D341Med (cell line): Measurements from ENCODE around the gene PAX7.

Source experiments
- DNase-seq: peaks from one replicate; pipeline ENCODE4 v3.0.0; 2012; ENCODE audit warnings: low spot score

The PAX7 gene

GRCh38 chr1:18641005-18641941 is 10.6 kb downstream of the PAX7 start:
- no peak for DNase-seq

- DNase-seq: no peak
These were observed 11.8 kb downstream of the PAX7 start for GRCh38 chr1:18642278-18643095.

GRCh38 chr1:18643154-18644012 is 12.7 kb downstream of the PAX7 start:
- DNase-seq: no peak

- no peak for DNase-seq
These were observed 13.4 kb downstream of the PAX7 start for GRCh38 chr1:18644013-18644399.

DNA sequence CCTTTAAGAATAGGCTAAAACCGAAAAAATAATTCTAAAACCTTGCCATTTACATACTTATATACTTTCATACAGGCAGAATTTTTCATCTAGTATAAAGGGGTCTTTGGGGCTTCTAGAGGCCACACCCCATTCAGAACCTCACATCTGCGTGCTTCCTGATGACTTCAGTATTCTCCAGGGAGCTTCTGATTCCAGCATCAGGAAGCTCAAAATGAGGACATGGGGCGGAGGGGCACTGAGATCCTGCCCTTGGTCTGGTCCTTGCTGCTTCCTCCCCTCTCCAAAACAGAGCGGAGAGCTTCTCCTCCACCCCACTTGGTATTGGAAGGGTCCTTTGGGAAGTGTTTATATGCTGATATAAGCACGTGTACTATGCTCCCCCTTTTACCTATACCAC is 13.8 kb downstream of the PAX7 start:
- DNase-seq: no peak

GRCh38 chr1:18644973-18645746 is 14.5 kb downstream of the PAX7 start:
- DNase-seq: no peak

DNA sequence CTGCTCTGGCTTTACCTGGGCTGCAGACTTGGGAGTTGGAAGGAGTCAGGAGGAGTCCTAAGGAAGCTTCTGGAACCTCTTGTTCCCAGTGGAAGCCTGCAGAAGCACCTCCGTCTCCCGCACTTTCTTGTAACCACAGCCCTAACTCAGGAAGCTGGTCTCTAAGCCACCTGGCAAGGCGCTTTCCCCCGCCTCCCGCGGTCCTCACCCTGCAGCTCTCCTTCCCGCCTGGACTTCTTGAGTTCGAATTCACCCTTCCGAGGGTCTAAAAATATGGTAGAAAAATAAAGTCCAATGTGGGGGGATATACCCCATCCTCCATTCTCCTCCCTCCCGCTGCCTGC is 15.1 kb downstream of the PAX7 start:
- no peak for DNase-seq

DNA sequence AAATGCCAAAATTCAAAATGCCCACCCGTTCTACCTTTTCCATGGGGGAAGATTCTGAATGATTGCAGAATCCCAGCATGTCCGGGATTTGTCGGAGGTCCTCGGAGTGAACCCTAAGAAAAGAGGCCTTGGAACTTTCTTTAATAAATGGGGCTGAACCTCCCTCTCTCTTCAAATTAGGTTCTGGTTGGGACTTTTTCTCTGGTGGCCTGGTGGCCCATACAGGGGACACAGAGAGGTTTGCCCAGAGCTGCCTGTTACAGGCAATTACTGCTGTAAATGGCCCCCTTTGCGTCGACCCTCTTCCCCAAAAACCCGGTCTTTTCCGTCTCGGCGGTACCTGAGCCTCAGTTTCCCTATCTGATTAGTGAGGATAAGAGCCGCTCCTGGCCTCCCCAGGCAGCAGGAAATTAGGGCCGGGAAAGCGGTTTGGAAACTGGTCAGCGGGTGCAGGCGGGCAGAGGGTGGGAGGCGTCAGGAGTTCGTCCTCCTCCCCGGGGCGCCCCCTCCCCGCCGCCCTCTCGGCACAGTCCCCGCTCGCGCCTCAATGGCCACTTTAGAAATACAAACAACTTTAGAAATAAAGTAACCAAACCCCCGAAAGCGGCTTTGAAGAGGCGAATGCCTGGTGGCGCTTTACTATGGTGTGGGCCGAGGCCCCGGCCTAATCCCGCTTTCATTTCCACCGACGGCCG is 15.6 kb downstream of the PAX7 start:
- DNase-seq: no peak

DNA sequence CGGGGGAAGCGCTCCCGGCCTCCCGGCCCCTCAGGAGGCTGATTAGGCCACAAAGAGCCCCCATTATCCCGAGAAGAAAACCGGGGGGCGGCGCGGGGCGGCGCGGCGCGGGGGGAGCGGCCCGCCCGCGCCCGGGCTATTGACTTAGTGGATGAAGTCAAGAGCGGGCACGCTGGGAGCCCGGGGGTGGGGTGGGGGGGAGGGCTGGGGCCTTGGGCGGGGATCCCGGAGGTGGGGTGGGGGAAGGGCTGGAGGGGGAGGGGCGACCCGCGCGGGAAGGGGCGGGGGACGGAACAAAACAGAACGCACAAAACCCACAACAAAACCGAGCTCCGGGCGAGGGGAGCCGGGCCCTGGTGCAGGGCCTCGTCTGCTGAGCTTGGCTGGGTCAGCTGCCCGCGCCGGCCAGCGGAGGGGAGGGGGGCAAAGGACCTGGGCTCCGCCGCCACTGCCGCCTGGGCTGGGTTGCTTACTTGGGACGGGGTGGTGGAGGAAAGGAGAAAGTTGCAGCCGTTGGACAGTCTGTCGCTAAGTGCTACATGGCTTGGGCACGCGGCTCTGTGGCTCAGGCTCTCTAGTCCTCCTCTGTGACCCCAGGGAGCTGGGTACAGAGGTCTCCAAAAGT is 16.3 kb downstream of the PAX7 start:
- no peak for DNase-seq

GRCh38 chr1:18647681-18648214 is 17.1 kb downstream of the PAX7 start:
- no peak for DNase-seq

DNA sequence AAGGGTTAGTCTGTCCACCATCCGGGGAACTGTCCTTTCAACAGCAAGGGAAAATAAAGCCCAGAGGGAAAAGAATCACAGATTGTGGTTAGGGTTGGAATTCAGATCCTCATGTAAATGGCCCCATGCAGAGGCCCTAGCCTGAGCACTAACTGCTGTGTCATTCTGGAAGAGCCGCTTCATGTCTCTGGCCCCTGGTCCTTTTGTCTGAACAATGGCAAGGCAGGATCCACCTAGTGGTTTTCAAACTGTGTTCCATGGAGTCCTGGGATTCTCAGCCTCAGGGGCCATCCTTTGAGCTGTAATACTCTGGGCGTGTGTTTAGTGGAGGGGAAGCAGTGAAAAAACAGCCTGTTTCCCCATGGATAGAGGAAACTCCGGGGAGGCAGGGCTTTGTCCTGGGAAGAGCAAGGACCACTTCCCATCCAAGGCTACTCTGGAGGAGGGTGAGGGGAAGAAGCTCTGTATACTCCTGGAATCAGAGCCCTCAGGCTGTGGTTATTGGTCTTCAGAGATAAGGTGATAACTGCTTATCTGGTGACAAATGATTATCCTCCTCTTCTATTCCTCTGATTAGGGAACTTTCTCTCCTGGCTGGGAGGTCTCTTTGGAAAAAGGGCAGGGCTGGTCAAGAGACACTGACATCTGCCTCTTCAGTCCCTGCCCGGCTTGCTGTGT is 19.2 kb downstream of the PAX7 start:
- DNase-seq: no peak

- DNase-seq: no peak
These were observed 21.1 kb downstream of the PAX7 start for GRCh38 chr1:18651713-18652112.

- no peak for DNase-seq
These were observed 22.1 kb downstream of the PAX7 start for GRCh38 chr1:18652791-18653190.

DNA sequence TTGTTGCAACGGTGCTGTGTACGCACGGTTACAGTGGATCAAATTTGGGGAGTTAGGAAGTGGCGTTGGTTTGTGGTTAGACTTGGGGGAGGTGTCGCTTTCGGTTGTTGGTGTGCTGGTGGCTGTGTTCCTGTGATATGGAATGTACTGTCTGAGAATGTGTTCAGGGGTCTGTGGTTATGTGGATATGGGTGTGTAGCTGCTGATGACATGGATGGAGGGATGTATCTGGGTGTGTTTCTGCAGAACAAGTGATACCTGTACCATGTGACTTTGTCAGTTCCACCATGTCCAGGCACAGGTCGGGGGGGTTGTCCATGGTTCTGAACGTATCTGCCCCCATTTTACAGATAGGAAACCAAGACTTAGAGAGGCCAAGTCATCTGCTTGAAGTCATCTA is 22.7 kb downstream of the PAX7 start:
- DNase-seq: no peak

DNA sequence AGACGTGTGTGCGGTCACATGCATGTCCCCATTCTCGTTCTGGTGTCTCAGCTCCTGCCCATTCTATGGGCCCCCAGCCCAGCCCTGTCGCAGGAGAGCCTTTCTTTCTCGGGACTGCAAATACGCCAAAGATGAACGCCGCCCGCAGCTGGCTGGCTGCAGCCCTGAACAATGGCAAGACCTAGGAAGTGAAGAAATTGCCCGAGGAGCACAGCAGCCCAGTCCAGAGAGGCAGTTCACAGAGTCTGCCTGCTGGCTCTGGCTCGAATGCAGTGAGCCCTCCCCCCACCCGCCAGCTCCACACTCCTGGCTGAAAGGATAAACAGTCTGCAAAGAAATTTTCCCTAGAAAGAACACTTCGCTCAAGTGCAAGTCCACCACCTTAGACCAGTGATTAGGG is 23.3 kb downstream of the PAX7 start:
- DNase-seq: no peak

GRCh38 chr1:18654599-18654998 is 24.0 kb downstream of the PAX7 start:
- no peak for DNase-seq

DNA sequence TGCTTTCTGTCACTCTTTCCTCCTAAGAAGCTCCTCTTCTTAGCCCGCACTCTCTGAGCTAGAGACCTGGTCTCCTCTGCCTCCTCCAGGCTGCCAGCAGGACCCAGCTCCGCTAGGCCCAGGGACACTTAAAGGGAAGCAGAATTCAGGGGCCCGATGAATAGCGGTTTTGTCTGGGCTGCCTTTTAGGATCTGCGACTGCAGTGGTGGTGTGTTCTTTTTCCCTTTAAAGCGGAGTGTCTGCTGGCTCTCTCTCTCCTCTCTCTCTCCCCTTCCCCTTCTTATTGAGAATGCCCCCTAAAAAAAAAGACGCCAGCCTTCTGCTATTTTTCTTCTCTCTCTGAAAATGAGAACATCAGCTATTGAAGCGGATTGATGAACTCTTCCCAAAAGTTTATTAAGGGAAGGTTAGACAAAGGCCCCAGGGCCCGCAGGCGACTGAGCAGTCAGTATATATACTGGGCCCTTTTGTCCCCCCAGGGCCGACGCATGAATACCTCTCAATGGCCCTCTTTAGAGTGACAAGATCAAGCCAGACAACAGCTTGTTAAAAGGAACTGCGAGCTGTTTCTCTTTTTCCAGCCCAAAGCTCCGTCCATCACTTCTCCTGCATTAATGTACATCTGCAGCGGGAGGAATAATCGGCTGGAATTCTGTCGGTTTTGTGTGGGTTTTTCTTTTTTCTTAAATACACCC is 27.0 kb downstream of the PAX7 start:
- DNase-seq: no peak

GRCh38 chr1:18658831-18659230 is 28.2 kb downstream of the PAX7 start:
- no peak for DNase-seq
